Stimulated activated naive CD8-positive, alpha-beta T cell treated with anti-CD3 and anti-CD28 coated beads, Interleukin-15, amount 100 ng/mL, for 72 hours (primary cell): ENCODE data around the gene CEACAM4.
"Not testable (repeated sequence)": the region's sequence is repeated elsewhere in the genome, so short reads cannot be mapped to it uniquely, and the experiment has no call there.

ENCODE experiments used
- ATAC-seq: fragments of 150-1000 bp; cut with Tn5 transposase; 2 replicates; pipeline ENCODE4 v1.10.0; 2021; ENCODE audit warnings: mild to moderate bottlenecking, moderate library complexity
- DNase-seq, 2 donors: peaks; one replicate each; pipeline ENCODE4 v3.0.0; 2021 to 2022
- H3K27ac Mint-ChIP-seq, 2 donors: one replicate each; pipeline ENCODE4 v1.8.0; 2022; ENCODE audit warnings: mild to moderate bottlenecking in 2 of 2, mixed read lengths in 2 of 2, moderate library complexity in 2 of 2
- H3K27me3 Mint-ChIP-seq: one replicate; pipeline ENCODE4 v1.8.0; 2022; ENCODE audit warnings: mixed read lengths
- H3K4me1 Mint-ChIP-seq: one replicate; pipeline ENCODE4 v1.8.0; 2022; ENCODE audit warnings: mild to moderate bottlenecking, mixed read lengths
- H3K4me3 Mint-ChIP-seq, 2 donors: one replicate each; pipeline ENCODE4 v1.8.0; 2022; ENCODE audit warnings: mild to moderate bottlenecking in 2 of 2, mixed read lengths in 2 of 2, moderate library complexity in 1 of 2
- H3K9me3 Mint-ChIP-seq, 2 donors: one replicate each; pipeline ENCODE4 v1.8.0; 2022; ENCODE audit warnings: mixed read lengths in 2 of 2

CEACAM4 gene

DNA sequence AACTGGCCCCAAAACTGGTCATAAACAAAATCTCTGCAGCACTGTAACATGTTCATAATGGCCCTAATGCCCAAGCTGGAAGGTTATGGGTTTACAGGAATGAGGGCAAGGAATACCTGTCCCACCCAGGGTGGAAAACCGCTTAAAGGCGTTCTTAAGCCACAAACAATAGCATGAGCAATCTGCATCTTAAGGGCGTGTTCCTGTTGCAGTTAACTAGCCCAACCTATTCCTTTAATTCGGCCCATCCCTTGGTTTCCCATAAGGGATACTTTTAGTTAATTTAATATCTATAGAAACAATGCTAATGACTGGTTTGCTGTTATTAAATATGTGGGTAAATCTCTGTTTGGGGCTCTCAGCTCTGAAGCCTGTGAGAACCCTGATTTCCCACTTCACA, 45.8 kb downstream of the CEACAM4 start:
- not testable (repeated sequence) for H3K27ac Mint-ChIP-seq, H3K4me3 Mint-ChIP-seq, H3K27me3 Mint-ChIP-seq, DNase-seq, ATAC-seq
- H3K4me1 Mint-ChIP-seq: peaks cover 35% of the 10 kb centered on the region
- H3K9me3 Mint-ChIP-seq: peaks cover 24 to 30% of the 10 kb centered on the region in 2 donors

DNA sequence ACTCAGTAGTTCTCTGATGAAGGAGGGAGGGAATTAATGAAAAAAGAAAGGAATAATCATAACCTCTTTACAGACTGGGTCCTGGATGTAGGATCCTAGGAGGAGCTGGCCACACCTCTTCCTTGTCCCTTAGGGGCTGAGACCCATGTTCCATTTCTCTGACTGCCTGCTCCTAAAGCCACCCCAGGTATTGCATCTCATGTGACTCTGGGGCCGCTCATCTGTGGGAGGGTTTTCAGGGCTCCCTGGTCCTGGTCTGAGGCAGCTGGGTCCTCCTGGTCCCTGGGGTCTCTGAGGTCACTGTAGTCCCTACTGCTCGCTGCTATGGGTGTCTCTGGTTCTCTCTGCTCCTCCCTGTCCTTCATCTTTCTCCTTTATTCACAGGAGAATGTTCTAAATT, 48.0 kb downstream of the CEACAM4 start:
- Mint-ChIP-seq H3K4me3 (peak overlapping the region in 1 of 2 donors; percentile 20), H3K27ac (no peak overlapping the region)
- DNase-seq: no peak

DNA sequence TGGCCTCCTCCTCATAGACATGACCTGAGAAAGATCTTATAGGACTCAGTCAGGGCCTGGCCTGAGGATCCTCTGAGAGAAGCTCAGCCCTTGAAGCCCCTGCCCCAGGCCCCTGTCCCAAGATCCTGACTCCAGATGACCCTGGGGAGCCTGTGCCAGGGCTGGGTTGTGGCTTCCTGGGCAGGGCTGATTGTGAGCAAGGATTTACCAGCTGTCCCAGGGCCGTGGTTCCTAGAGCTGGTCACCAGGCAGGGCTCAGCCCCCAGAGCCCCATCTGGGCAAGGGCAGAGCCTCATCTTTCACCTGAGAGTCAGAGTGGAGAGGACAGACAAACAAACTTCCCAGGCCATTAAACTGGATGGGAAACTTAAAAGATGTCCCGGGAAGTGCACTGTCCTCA, 49.0 kb downstream of the CEACAM4 start:
- peaks cover 46% of the 10 kb centered on the region for H3K4me1 Mint-ChIP-seq
- DNase-seq (no peak), ATAC-seq (no peak)
- H3K9me3 Mint-ChIP-seq: peaks cover 20 to 23% of the 10 kb centered on the region in 2 donors
- peak overlapping the region in 1 of 2 donors; percentile 74 for H3K27ac Mint-ChIP-seq
- H3K4me3 Mint-ChIP-seq: peak overlapping the region; percentile 76 to 86
- H3K27me3 Mint-ChIP-seq: no peaks in the 10 kb centered on the region

More for the DNA sequence above, 48.0 kb downstream of the CEACAM4 start:
- no peak for ATAC-seq
- Mint-ChIP-seq H3K9me3 (peaks cover 24 to 30% of the 10 kb centered on the region in 2 donors), H3K4me1 (peaks cover 46% of the 10 kb centered on the region), H3K27me3 (no peaks in the 10 kb centered on the region)

DNA sequence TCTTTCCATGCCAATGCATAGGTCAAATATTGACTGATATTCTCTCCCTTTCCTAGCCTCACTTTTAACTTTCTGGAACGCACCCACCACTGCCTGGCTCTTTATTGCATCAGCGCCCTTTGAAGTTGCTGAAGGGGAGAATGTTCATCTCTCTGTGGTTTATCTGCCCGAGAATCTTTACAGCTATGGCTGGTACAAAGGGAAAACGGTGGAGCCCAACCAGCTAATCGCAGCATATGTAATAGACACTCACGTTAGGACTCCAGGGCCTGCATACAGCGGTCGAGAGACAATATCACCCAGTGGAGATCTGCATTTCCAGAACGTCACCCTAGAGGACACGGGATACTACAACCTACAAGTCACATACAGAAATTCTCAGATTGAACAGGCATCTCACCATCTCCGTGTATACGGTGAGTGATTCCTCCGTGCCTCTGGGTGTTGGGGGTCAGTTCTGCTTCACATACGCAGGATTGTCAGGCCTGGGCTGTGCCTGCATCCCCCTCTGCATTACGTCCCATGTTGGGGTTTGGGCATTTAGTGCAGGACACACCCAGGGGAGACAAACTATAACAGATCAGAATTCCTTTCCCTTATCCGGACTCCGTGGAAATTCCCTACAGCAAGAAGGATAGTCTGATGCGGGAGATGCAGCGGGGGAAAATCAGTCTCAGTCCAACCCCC, 49.6 kb downstream of the CEACAM4 start:
- peak overlapping the region; percentile 60 to 82 for H3K27ac Mint-ChIP-seq
- DNase-seq: no peak
- peaks cover 46% of the 10 kb centered on the region for H3K4me1 Mint-ChIP-seq
- H3K4me3 Mint-ChIP-seq: peak overlapping the region; percentile 76 to 86
- no peaks in the 10 kb centered on the region for H3K27me3 Mint-ChIP-seq
- ATAC-seq: peak; percentile 13
- peaks cover 17 to 18% of the 10 kb centered on the region in 2 donors for H3K9me3 Mint-ChIP-seq

DNA sequence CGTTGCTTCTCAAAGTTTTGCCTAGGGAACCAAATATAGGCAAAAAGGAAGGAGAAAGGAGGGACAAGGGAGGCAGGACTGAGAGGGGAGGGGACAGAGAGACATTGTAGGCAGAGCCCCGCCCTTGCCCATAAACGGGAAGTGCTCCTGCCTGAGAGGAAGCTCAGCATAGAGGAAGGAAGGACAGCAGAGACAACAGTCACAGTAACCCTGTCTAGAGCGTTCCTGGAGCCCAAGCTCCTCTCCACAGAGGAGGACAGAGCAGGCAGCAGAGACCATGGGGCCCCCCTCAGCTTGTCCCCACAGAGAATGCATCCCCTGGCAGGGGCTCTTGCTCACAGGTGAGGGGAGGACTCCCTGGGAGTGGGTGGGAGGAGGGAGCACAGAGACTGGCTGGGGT, 50.9 kb downstream of the CEACAM4 start, which contains the start of gene CEACAM21:
TSS of gene CEACAM21 (plus strand) at position 169 of the 400 bp plus-strand sequence. CDS start at position 278, 109 bp downstream.
- Mint-ChIP-seq H3K27me3 (no peaks in the 10 kb centered on the region), H3K4me1 (peaks cover 46% of the 10 kb centered on the region), H3K4me3 (peak within 1 kb of the TSS; percentile 76 to 86), H3K9me3 (peaks cover 6 to 8% of the 10 kb centered on the region in 2 donors), H3K27ac (peak within 1 kb of the TSS; percentile 92 to 94)
- peak; percentile 31 to 65 for DNase-seq
- ATAC-seq: peak; percentile 98

DNA sequence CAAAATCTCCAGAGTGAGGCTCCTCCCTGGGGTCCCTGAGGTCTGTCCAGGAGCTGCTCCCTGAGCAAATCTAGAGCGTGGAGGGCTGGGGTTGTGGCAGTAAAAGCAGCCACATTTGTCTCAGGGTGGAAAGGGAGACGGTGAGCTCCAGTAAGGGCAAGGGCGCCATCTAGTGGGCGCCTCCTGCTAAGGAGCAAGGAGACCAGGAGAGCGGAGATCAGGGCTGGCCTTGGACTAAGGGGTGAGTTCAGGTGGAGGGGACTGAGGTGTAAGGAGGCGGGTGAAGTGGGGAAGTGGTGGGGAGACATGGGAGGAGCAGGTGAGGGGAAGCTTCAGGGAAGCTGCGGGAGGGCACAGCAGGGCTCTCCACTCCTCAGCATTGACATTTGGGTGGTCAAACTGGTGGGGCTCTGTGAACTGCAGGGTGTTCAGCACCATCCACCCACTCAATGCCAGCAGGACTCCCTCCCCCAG, 56.2 kb downstream of the CEACAM4 start:
- Mint-ChIP-seq H3K4me1 (peaks cover 57% of the 10 kb centered on the region), H3K4me3 (peak overlapping the region in 1 of 2 donors; percentile 6), H3K9me3 (no peaks in the 10 kb centered on the region), H3K27me3 (no peaks in the 10 kb centered on the region), H3K27ac (peak overlapping the region in 1 of 2 donors; percentile 43)
- peak; percentile 84 to 85 for DNase-seq
- peak; percentile 97 for ATAC-seq

DNA sequence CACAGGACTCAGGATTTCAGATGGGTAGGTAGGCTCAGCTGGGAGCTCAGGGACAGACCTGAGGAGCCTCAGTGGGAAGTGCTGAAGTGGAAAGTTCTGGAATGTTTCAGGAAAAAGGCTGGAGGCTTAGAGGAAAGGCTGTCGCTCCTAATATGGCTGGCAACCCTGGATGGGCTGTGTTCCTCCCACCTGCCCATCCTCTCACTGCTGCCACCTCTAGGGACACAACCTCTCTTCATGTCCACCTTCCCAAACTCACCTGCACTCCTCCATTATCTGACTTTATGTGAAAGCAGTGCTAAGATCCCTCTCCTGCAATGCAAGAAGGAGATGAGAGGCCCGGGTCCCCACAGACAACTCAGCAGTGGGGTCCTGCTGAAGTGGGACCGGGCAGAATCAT, 56.7 kb downstream of the CEACAM4 start:
- DNase-seq (no peak), ATAC-seq (no peak)
- H3K27me3 Mint-ChIP-seq: no peaks in the 10 kb centered on the region
- H3K27ac Mint-ChIP-seq: peak overlapping the region; percentile 6 to 67
- H3K4me3 Mint-ChIP-seq: peak overlapping the region in 1 of 2 donors; percentile 6
- H3K4me1 Mint-ChIP-seq: peaks cover 55% of the 10 kb centered on the region
- no peaks in the 10 kb centered on the region for H3K9me3 Mint-ChIP-seq

DNA sequence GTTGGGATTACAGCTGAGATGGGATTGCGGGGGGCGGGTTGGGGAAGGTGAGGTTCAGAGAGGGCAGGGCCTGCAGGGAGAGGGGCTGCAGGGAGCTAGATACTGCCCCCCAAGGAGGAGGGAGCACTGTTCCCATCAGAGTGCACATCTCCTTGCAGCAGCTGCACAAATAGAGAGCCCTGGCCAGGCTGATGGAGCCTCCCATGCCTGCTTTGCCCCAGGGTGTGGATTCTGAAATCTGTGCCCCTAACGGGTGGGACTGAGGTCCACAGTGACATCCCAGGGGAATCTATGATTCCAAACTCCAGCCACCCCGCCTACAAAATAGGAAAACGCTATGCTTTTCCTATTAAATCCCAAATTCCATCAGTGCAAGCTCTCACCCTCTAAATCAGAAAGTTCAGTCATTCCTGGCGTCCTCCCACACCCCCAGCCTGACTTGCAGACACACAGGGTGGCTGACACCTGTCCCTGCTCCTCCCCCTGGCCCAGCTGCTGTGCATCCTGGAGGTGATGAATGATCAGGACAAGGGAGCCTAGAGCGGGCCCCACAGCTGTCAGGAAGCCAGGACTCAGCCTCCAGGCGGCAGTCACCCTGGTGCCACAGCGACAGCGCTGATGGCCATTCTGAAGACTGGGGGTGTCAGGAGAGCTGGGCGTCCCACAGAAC, 57.3 kb downstream of the CEACAM4 start:
- peak overlapping the region in 1 of 2 donors; percentile 67 for H3K27ac Mint-ChIP-seq
- ATAC-seq (no peak), DNase-seq (no peak)
- peaks cover 57% of the 10 kb centered on the region for H3K4me1 Mint-ChIP-seq
- no peaks in the 10 kb centered on the region for H3K9me3 Mint-ChIP-seq
- H3K27me3 Mint-ChIP-seq: no peaks in the 10 kb centered on the region
- no peak overlapping the region for H3K4me3 Mint-ChIP-seq
